ENCODE measurements around the gene ST3GAL4. TPM values are rescaled to one million over a fixed set of nuclear protein-coding genes. Genes with fewer than 3 reads are reported as not detected.
"Not testable (repeated sequence)": the region's sequence is repeated elsewhere in the genome, so short reads cannot be mapped to it uniquely, and the experiment has no call there.

ST3GAL4 gene
- total RNA-seq, 1 donor from 2014 or later, result 73.1 TPM

GRCh38 chr11:126385991-126386728, 30.7 kb downstream of the ST3GAL4 start:
- no peak for DNase-seq (ENCODE audit: extremely low spot score, unreplicated experiment)
- no peak for TF ChIP-seq CTCF (IDR thresholded peaks at IDR 0.05)
- peak overlapping the region; percentile 72 for H3K27ac Mint-ChIP-seq (ENCODE audit: unreplicated experiment)
- H3K9me3 Mint-ChIP-seq (ENCODE audit: unreplicated experiment), result no peaks in the 10 kb centered on the region
- no peaks in the 10 kb centered on the region for H3K36me3 Mint-ChIP-seq (ENCODE audit: unreplicated experiment)
- H3K4me3 Mint-ChIP-seq (ENCODE audit: unreplicated experiment), result no peak overlapping the region
- H3K4me1 Mint-ChIP-seq (ENCODE audit: unreplicated experiment), result peaks cover 52% of the 10 kb centered on the region
- H3K27me3 Mint-ChIP-seq (ENCODE audit: unreplicated experiment), result no peaks in the 10 kb centered on the region

GRCh38 chr11:126386729-126387071, 31.2 kb downstream of the ST3GAL4 start:
- not testable (repeated sequence) for H3K36me3 Mint-ChIP-seq (ENCODE audit: unreplicated experiment); H3K9me3 Mint-ChIP-seq (ENCODE audit: unreplicated experiment); H3K27me3 Mint-ChIP-seq (ENCODE audit: unreplicated experiment); DNase-seq (ENCODE audit: extremely low spot score, unreplicated experiment); H3K4me3 Mint-ChIP-seq (ENCODE audit: unreplicated experiment)
- Mint-ChIP-seq H3K27ac (ENCODE audit: unreplicated experiment) (peak overlapping the region; percentile 31), H3K4me1 (ENCODE audit: unreplicated experiment) (peaks cover 57% of the 10 kb centered on the region)

GRCh38 chr11:126387857-126388256, 32.4 kb downstream of the ST3GAL4 start:
- Mint-ChIP-seq H3K27ac (ENCODE audit: unreplicated experiment) (no peak overlapping the region), H3K36me3 (ENCODE audit: unreplicated experiment) (no peaks in the 10 kb centered on the region), H3K4me3 (ENCODE audit: unreplicated experiment) (no peak overlapping the region), H3K9me3 (ENCODE audit: unreplicated experiment) (no peaks in the 10 kb centered on the region), H3K4me1 (ENCODE audit: unreplicated experiment) (peaks cover 62% of the 10 kb centered on the region), H3K27me3 (ENCODE audit: unreplicated experiment) (no peaks in the 10 kb centered on the region)
- TF ChIP-seq CTCF (IDR thresholded peaks at IDR 0.05), result no peak
- DNase-seq (ENCODE audit: extremely low spot score, unreplicated experiment), result no peak

- no peaks in the 10 kb centered on the region for H3K36me3 Mint-ChIP-seq (ENCODE audit: unreplicated experiment)
- H3K4me1 Mint-ChIP-seq (ENCODE audit: unreplicated experiment), result peaks cover 70% of the 10 kb centered on the region
- no peak overlapping the region for H3K4me3 Mint-ChIP-seq (ENCODE audit: unreplicated experiment)
- DNase-seq (ENCODE audit: extremely low spot score, unreplicated experiment), result no peak
- no peaks in the 10 kb centered on the region for H3K9me3 Mint-ChIP-seq (ENCODE audit: unreplicated experiment)
- H3K27ac Mint-ChIP-seq (ENCODE audit: unreplicated experiment), result peak overlapping the region; percentile 32
- H3K27me3 Mint-ChIP-seq (ENCODE audit: unreplicated experiment), result no peaks in the 10 kb centered on the region
- no peak for TF ChIP-seq CTCF (IDR thresholded peaks at IDR 0.05)
Measured at GRCh38 chr11:126390272-126390867, 34.9 kb downstream of the ST3GAL4 start.

- Mint-ChIP-seq H3K4me3 (ENCODE audit: unreplicated experiment) (no peak overlapping the region), H3K36me3 (ENCODE audit: unreplicated experiment) (no peaks in the 10 kb centered on the region), H3K27ac (ENCODE audit: unreplicated experiment) (peak overlapping the region; percentile 4), H3K27me3 (ENCODE audit: unreplicated experiment) (no peaks in the 10 kb centered on the region), H3K4me1 (ENCODE audit: unreplicated experiment) (peaks cover 66% of the 10 kb centered on the region), H3K9me3 (ENCODE audit: unreplicated experiment) (no peaks in the 10 kb centered on the region)
- no peak for TF ChIP-seq CTCF (IDR thresholded peaks at IDR 0.05)
- DNase-seq (ENCODE audit: extremely low spot score, unreplicated experiment), result no peak
Measured at GRCh38 chr11:126391286-126391954, 35.9 kb downstream of the ST3GAL4 start.
